ENCODE measurements around the gene NXT1. TPM values are rescaled to one million over a fixed set of nuclear protein-coding genes. Genes with fewer than 3 reads are reported as not detected.

NXT1 gene
- total and polyA plus RNA-seq, 2 experiments from 2014 or later = 30.2 to 34.4 TPM

DNA sequence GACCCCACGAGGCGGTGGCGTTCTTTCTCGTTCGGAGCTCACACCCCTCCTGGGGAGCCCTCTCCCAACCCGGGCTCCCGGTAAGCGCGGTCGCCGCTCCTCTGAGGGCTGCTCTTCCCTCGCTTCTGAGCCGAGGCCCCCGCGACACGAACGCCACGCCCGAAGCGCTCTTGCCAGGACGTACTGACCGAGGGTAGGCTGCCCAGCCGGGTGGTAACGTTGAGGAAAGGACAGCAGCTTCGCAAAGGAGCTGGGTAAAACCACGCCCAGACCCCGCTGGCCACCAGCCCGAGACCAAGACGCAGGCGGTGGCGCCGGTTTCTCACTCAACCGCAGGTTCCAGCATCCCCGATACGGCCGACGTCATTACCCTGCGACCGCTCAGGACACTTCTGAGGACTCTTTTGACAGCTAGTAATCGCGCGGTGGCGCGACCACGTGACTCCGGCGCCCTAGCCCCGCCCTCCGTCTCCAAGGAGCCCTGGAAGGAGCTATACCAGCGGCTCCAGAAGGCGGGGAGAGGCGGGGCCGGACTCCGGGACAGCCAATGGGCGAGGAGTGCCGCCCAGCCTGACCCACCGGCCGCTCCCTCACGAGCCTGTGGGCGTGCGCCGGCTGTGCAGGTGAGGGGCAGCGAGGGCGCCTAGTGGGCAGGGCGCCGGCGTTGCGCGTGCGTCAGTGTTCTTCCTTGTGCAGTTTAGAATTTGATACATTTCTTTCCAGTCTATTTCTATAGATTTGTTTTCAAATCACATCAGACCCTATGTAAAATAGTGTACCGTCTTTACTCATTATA, 7.4 kb downstream of the NXT1 start:
- Mint-ChIP-seq H3K36me3 (ENCODE audit: low read depth) (peaks cover 16% of the 10 kb centered on the region; the same call in 2 of the 3 replicates), H3K9me3 (no peaks in the 10 kb centered on the region), H3K27ac (peak overlapping the region; percentile 98), H3K27me3 (ENCODE audit: insufficient read depth, low read depth, poor library complexity) (peaks cover 12% of the 10 kb centered on the region), H3K4me3 (peak overlapping the region; percentile 89), H3K4me1 (peaks cover 26% of the 10 kb centered on the region)
- Histone ChIP-seq H4K20me1 (replicated peaks; ENCODE audit: insufficient read depth) (peaks cover 14% of the 10 kb centered on the region), H3K4me2 (peak overlapping the region; percentile 84), H3K9me2 (ENCODE audit: insufficient read depth) (no peaks in the 10 kb centered on the region), H2AFZ (peak overlapping the region; percentile 29), H3K36me3 (ENCODE audit: insufficient read depth) (peaks cover 3% of the 10 kb centered on the region; the same call in 1 of the 2 replicates), H3K4me3 (peak overlapping the region; percentile 68), H3K27me3 (ENCODE audit: insufficient read depth) (no peaks in the 10 kb centered on the region), H3K27ac (ENCODE audit: low read depth) (peak overlapping the region; percentile 91), H3K79me2 (replicated peaks; ENCODE audit: insufficient read depth) (peaks cover 15% of the 10 kb centered on the region), H3K4me1 (ENCODE audit: insufficient read depth) (peaks cover 30% of the 10 kb centered on the region; the same call in 1 of the 2 replicates), H3F3A (replicated peaks; ENCODE audit: low read depth) (peaks cover 17% of the 10 kb centered on the region; the same call in 1 of the 2 replicates)
- ATAC-seq (peak; percentile 82), DNase-seq (ENCODE audit: low spot score) (peak; percentile 100)
- TF ChIP-seq CREB1 (CRISPR knock-in tag; IDR thresholded peaks at IDR 0.05; ENCODE audit: low read depth) = peak; percentile 97
- TF ChIP-seq NANOG (IDR thresholded peaks at IDR 0.05; ENCODE audit: borderline replicate concordance) = no peak
- no peak for TF ChIP-seq ZNF331 (CRISPR knock-in tag; IDR thresholded peaks at IDR 0.05; ENCODE audit: low read depth)
- peak; percentile 69 for TF ChIP-seq POLR2AphosphoS5 (IDR thresholded peaks at IDR 0.05; ENCODE audit: low read depth)
- TF ChIP-seq, protein P1, sequence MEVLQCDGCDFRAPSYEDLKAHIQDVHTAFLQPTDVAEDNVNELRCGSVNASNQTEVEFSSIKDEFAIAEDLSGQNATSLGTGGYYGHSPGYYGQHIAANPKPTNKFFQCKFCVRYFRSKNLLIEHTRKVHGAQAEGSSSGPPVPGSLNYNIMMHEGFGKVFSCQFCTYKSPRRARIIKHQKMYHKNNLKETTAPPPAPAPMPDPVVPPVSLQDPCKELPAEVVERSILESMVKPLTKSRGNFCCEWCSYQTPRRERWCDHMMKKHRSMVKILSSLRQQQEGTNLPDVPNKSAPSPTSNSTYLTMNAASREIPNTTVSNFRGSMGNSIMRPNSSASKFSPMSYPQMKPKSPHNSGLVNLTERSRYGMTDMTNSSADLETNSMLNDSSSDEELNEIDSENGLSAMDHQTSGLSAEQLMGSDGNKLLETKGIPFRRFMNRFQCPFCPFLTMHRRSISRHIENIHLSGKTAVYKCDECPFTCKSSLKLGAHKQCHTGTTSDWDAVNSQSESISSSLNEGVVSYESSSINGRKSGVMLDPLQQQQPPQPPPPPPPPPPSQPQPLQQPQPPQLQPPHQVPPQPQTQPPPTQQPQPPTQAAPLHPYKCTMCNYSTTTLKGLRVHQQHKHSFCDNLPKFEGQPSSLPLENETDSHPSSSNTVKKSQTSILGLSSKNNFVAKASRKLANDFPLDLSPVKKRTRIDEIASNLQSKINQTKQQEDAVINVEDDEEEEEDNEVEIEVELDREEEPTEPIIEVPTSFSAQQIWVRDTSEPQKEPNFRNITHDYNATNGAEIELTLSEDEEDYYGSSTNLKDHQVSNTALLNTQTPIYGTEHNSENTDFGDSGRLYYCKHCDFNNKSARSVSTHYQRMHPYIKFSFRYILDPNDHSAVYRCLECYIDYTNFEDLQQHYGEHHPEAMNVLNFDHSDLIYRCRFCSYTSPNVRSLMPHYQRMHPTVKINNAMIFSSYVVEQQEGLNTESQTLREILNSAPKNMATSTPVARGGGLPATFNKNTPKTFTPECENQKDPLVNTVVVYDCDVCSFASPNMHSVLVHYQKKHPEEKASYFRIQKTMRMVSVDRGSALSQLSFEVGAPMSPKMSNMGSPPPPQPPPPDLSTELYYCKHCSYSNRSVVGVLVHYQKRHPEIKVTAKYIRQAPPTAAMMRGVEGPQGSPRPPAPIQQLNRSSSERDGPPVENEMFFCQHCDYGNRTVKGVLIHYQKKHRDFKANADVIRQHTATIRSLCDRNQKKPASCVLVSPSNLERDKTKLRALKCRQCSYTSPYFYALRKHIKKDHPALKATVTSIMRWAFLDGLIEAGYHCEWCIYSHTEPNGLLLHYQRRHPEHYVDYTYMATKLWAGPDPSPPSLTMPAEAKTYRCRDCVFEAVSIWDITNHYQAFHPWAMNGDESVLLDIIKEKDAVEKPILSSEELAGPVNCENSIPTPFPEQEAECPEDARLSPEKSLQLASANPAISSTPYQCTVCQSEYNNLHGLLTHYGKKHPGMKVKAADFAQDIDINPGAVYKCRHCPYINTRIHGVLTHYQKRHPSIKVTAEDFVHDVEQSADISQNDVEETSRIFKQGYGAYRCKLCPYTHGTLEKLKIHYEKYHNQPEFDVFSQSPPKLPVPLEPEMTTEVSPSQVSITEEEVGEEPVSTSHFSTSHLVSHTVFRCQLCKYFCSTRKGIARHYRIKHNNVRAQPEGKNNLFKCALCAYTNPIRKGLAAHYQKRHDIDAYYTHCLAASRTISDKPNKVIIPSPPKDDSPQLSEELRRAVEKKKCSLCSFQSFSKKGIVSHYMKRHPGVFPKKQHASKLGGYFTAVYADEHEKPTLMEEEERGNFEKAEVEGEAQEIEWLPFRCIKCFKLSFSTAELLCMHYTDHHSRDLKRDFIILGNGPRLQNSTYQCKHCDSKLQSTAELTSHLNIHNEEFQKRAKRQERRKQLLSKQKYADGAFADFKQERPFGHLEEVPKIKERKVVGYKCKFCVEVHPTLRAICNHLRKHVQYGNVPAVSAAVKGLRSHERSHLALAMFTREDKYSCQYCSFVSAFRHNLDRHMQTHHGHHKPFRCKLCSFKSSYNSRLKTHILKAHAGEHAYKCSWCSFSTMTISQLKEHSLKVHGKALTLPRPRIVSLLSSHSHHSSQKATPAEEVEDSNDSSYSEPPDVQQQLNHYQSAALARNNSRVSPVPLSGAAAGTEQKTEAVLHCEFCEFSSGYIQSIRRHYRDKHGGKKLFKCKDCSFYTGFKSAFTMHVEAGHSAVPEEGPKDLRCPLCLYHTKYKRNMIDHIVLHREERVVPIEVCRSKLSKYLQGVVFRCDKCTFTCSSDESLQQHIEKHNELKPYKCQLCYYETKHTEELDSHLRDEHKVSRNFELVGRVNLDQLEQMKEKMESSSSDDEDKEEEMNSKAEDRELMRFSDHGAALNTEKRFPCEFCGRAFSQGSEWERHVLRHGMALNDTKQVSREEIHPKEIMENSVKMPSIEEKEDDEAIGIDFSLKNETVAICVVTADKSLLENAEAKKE (CRISPR knock-in tag; IDR thresholded peaks at IDR 0.05) = no peak
- no peak for TF ChIP-seq EZH2phosphoT487 (IDR thresholded peaks at IDR 0.05; ENCODE audit: unreplicated experiment)
- TF ChIP-seq EZH2 (IDR thresholded peaks at IDR 0.05; ENCODE audit: low read depth, unreplicated experiment) = no peak
- TF ChIP-seq STAT1 (IDR thresholded peaks at IDR 0.05; ENCODE audit: unreplicated experiment) = no peak
- TF ChIP-seq REST (IDR thresholded peaks at IDR 0.05; ENCODE audit: unreplicated experiment) = no peak

Measured in GM23338 (cell line).